Testis (tissue), 2 donors: ENCODE results near the gene FGF23.

ENCODE experiments used
- POLR2A ChIP-seq: fragments of 450-650 bp; IDR thresholded peaks from one replicate; pipeline ENCODE4 v1.6.1; 2017; ENCODE audit warnings: antibody characterized with exemption, mild to moderate bottlenecking, moderate library complexity
- TF ChIP-seq, protein P1 (sequence below), 3 experiments: fragments of 450-650 bp in 2 of 3; fragments of 200-600 bp in 1 of 3; sonication (generic) in 1 of 3; IDR thresholded peaks; one replicate each; pipeline ENCODE4 v1.5.1; 2016 to 2019; ENCODE audit warnings: antibody characterized with exemption in 3 of 3, mild to moderate bottlenecking in 2 of 3, moderate library complexity in 1 of 3

DNA sequence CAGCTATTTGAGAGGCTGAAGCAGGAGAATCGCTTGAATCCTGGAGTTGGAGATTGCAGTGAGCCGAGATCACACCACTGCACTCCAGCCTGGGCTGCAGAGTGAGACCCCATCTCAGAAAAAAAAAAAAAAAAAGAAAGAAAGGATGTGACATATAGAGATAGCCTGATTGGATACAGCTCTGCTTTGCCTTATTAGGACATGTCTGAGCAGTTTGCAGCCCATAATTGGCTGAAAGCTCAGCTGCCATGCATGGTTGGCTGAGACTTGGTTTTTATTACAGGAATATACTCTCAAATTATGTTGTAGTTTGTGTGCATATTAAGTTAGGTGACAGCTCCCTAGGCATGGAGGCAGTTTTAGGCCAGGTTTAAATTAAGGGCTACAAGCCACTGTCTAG lies 52.2 kb downstream of the FGF23 start:
- TF ChIP-seq POLR2A, result no peak
- TF ChIP-seq, protein P1, sequence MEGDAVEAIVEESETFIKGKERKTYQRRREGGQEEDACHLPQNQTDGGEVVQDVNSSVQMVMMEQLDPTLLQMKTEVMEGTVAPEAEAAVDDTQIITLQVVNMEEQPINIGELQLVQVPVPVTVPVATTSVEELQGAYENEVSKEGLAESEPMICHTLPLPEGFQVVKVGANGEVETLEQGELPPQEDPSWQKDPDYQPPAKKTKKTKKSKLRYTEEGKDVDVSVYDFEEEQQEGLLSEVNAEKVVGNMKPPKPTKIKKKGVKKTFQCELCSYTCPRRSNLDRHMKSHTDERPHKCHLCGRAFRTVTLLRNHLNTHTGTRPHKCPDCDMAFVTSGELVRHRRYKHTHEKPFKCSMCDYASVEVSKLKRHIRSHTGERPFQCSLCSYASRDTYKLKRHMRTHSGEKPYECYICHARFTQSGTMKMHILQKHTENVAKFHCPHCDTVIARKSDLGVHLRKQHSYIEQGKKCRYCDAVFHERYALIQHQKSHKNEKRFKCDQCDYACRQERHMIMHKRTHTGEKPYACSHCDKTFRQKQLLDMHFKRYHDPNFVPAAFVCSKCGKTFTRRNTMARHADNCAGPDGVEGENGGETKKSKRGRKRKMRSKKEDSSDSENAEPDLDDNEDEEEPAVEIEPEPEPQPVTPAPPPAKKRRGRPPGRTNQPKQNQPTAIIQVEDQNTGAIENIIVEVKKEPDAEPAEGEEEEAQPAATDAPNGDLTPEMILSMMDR (IDR thresholded peaks at IDR 0.05), result no peak
